OCI-LY3 (cell line): ENCODE results near the gene MAPT.

ENCODE experiments used
- H2AFZ ChIP-seq: fragments of 200-600, 300-600 bp; shearing (Covaris generic); 2 replicates; pipeline ENCODE4 v1.6.0; 2014; ENCODE audit warnings: antibody characterized with exemption, low read depth, low read length
- H3K27ac ChIP-seq: fragments of 200-600, 300-600 bp; sonication (generic); 2 replicates; pipeline ENCODE4 v1.5.1; 2014; ENCODE audit warnings: mild to moderate bottlenecking, low read length, moderate library complexity, mixed read lengths
- H3K27me3 ChIP-seq: fragments of 200-600, 300-600 bp; sonication (generic); 2 replicates; pipeline ENCODE4 v1.6.1; 2014; ENCODE audit warnings: low read depth, low read length, mixed read lengths
- H3K36me3 ChIP-seq: fragments of 200-600, 300-600 bp; sonication (generic); replicated peaks from 2 replicates; pipeline ENCODE3; 2014; ENCODE audit warnings: low read depth, low read length, mixed read lengths
- H3K4me1 ChIP-seq: fragments of 300-600, 200-600 bp; sonication (generic); 2 replicates; pipeline ENCODE4 v1.6.1; 2014; ENCODE audit warnings: low read length, mixed read lengths
- H3K4me2 ChIP-seq: fragments of 200-600, 300-600 bp; sonication (generic); 2 replicates; pipeline ENCODE4 v1.6.1; 2014; ENCODE audit warnings: low read length, mixed read lengths
- H3K4me3 ChIP-seq: fragments of 300-600, 200-600 bp; sonication (generic); 2 replicates; pipeline ENCODE4 v1.5.1; 2014; ENCODE audit warnings: antibody characterized with exemption, mild to moderate bottlenecking, low read length, moderate library complexity
- H3K79me2 ChIP-seq: fragments of 300-600, 200-600 bp; shearing (Covaris generic); 2 replicates; pipeline ENCODE4 v1.6.1; 2014; ENCODE audit warnings: mild to moderate bottlenecking, low read length, mixed read lengths
- H3K9ac ChIP-seq: fragments of 300-600, 200-600 bp; shearing (Covaris generic); 2 replicates; pipeline ENCODE4 v1.6.0; 2014; ENCODE audit warnings: mild to moderate bottlenecking, low read length, moderate library complexity
- H3K9me3 ChIP-seq: fragments of 200-600, 300-600 bp; shearing (Covaris generic); 2 replicates; pipeline ENCODE4 v1.6.1; 2014; ENCODE audit warnings: low read length, mixed read lengths; ENCODE audit not compliant: insufficient read depth
- H4K20me1 ChIP-seq: fragments of 200-600, 300-600 bp; sonication (generic); 2 replicates; pipeline ENCODE4 v1.6.1; 2016; ENCODE audit warnings: low read length, mixed read lengths; ENCODE audit not compliant: insufficient read depth
- CTCF ChIP-seq: fragments of 200-600, 300-600 bp; sonication (generic); IDR thresholded peaks from 2 replicates; pipeline ENCODE4 v1.5.1; 2014; ENCODE audit warnings: antibody characterized with exemption, low read length, low read depth
- EZH2phosphoT487 ChIP-seq: fragments of 200-600 bp; shearing (Covaris generic); IDR thresholded peaks from 2 replicates; pipeline ENCODE4 v1.6.1; 2018; ENCODE audit warnings: antibody characterized with exemption, mixed run types, low read depth

MAPT gene

GRCh38 chr17:45919136-45919535, 24.8 kb downstream of the MAPT start:
- no peaks in the 10 kb centered on the region for H4K20me1 ChIP-seq
- no peaks in the 10 kb centered on the region for H3K9me3 ChIP-seq
- H3K27ac ChIP-seq, result no peak overlapping the region
- H3K4me1 ChIP-seq, result peaks cover 11% of the 10 kb centered on the region
- TF ChIP-seq EZH2phosphoT487 (no peak), CTCF (no peak)
- no peak overlapping the region for H3K9ac ChIP-seq
- H3K36me3 ChIP-seq, result no peaks in the 10 kb centered on the region
- no peak overlapping the region for H2AFZ ChIP-seq
- H3K4me2 ChIP-seq, result no peak overlapping the region
- H3K27me3 ChIP-seq, result peaks cover 10% of the 10 kb centered on the region
- no peak overlapping the region for H3K4me3 ChIP-seq
- H3K79me2 ChIP-seq, result no peaks in the 10 kb centered on the region

- Histone ChIP-seq H3K9me3 (no peaks in the 10 kb centered on the region), H3K4me3 (no peak overlapping the region), H3K27ac (no peak overlapping the region), H3K4me1 (peaks cover 11% of the 10 kb centered on the region), H3K79me2 (no peaks in the 10 kb centered on the region), H4K20me1 (no peaks in the 10 kb centered on the region), H3K36me3 (no peaks in the 10 kb centered on the region), H2AFZ (no peak overlapping the region), H3K9ac (no peak overlapping the region), H3K27me3 (peaks cover 10% of the 10 kb centered on the region), H3K4me2 (no peak overlapping the region)
- TF ChIP-seq CTCF (no peak), EZH2phosphoT487 (no peak)
Measured at GRCh38 chr17:45920083-45920482, 25.7 kb downstream of the MAPT start.

- Histone ChIP-seq H3K9me3 (no peaks in the 10 kb centered on the region), H2AFZ (no peak overlapping the region), H3K4me2 (no peak overlapping the region; the same call in 1 of the 2 replicates), H4K20me1 (no peaks in the 10 kb centered on the region), H3K4me1 (peaks cover 11% of the 10 kb centered on the region), H3K4me3 (no peak overlapping the region), H3K36me3 (no peaks in the 10 kb centered on the region), H3K9ac (no peak overlapping the region), H3K27me3 (peaks cover 5% of the 10 kb centered on the region; the same call in 1 of the 2 replicates), H3K79me2 (no peaks in the 10 kb centered on the region), H3K27ac (no peak overlapping the region)
- TF ChIP-seq EZH2phosphoT487 (no peak), CTCF (no peak)
Measured at GRCh38 chr17:45923511-45924268, 29.3 kb downstream of the MAPT start.

- no peak overlapping the region for H3K27ac ChIP-seq
- no peaks in the 10 kb centered on the region for H3K9me3 ChIP-seq
- H4K20me1 ChIP-seq, result no peaks in the 10 kb centered on the region
- H3K27me3 ChIP-seq, result peaks cover 5% of the 10 kb centered on the region; the same call in 1 of the 2 replicates
- no peak overlapping the region for H3K9ac ChIP-seq
- H3K4me2 ChIP-seq, result no peak overlapping the region
- no peak overlapping the region for H3K4me3 ChIP-seq
- H3K36me3 ChIP-seq, result no peaks in the 10 kb centered on the region
- H3K4me1 ChIP-seq, result peaks cover 11% of the 10 kb centered on the region
- TF ChIP-seq CTCF, result no peak
- no peak for TF ChIP-seq EZH2phosphoT487
- H3K79me2 ChIP-seq, result no peaks in the 10 kb centered on the region
- H2AFZ ChIP-seq, result no peak overlapping the region
Measured at GRCh38 chr17:45924332-45924820, 30.0 kb downstream of the MAPT start.
